Prostate gland (tissue), 2 donors: ENCODE data around the gene TMEM181.

Experiments
- CTCF ChIP-seq, 4 experiments: fragments of 200-600 bp in 2 of 4; fragments of 450-650 bp in 2 of 4; sonication (generic) in 2 of 4; IDR thresholded peaks; 1 replicate in 3 of 4; 2 replicates in 1 of 4; pipeline ENCODE4 v1.5.1; 2016 to 2019; ENCODE audit warnings: antibody characterized with exemption in 4 of 4, mild to moderate bottlenecking in 2 of 4, moderate library complexity in 2 of 4
- POLR2AphosphoS5 ChIP-seq: sonication (generic); formaldehyde crosslinking; IDR thresholded peaks from one replicate; pipeline ENCODE4 v1.6.1; 2017; ENCODE audit warnings: antibody characterized with exemption

DNA sequence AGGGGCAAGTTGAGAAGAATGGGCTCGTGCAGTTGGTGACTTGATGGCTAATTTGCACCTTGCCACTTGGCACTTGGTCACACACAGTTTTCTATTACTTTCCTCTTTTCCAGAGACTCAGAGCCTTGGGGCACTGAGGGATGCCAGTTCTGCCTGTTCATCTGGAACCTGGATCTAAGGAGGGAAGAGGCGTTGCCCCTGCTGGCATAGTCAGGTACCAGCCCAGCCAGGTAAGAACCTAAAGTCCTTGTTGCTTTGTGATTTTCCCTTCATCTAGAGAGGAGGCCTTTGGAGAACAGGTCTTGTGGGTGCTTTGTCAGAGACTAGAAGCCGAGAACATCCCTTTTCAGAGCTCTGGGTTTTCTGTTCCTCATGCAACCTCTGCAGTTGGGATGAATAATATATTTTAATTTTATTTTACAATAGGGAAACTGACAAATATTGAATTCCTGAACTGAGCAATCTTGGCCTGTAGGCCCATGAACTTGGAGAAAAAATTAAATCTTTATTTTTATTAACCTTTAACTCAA, 101.3 kb downstream of the TMEM181 start:
- TF ChIP-seq CTCF (IDR thresholded peaks at IDR 0.05) (peak in 2 of 4 experiments; percentile 6 to 20), POLR2AphosphoS5 (no peak)
